DND-41 (cell line): Measurements from ENCODE around the gene CNDP2.

Experiments used
- ATAC-seq: fragments of 200-7000 bp; cut with Tn5 transposase; 3 replicates; pipeline ENCODE4 v1.9.1; 2021; ENCODE audit warnings: low read depth; ENCODE audit not compliant: insufficient read depth
- DNase-seq: peaks from one replicate; pipeline ENCODE4 v3.0.0-alpha.2; 2020
- H2AFZ ChIP-seq: 2 replicates; pipeline ENCODE4 v1.6.0; 2012; ENCODE audit warnings: low read depth, low read length
- H3K27ac ChIP-seq: 2 replicates; pipeline ENCODE4 v1.5.1; 2012; ENCODE audit warnings: low read length, inconsistent platforms
- H3K27me3 ChIP-seq: fragments of 200-600 bp; sonication (generic); 2 replicates; pipeline ENCODE4 v1.6.0; 2012; ENCODE audit warnings: low read length, mild to moderate bottlenecking, inconsistent platforms; ENCODE audit not compliant: insufficient read depth, poor library complexity
- H3K36me3 ChIP-seq: 2 replicates; pipeline ENCODE4 v1.5.1; 2012; ENCODE audit warnings: low read length, inconsistent platforms; ENCODE audit not compliant: insufficient read depth
- H3K4me1 ChIP-seq: 2 replicates; pipeline ENCODE4 v1.5.1; 2012; ENCODE audit warnings: mild to moderate bottlenecking, low read length; ENCODE audit not compliant: insufficient read depth
- H3K4me2 ChIP-seq: 2 replicates; pipeline ENCODE4 v1.6.0; 2012; ENCODE audit warnings: mild to moderate bottlenecking, moderate library complexity, low read length, inconsistent platforms; ENCODE audit not compliant: insufficient read depth
- H3K4me3 ChIP-seq, 2 experiments: fragments of 200-600 bp in 1 of 2; shearing (Covaris generic) in 1 of 2; 2 replicates each; pipeline ENCODE4 v1.5.1; 2012 to 2016; ENCODE audit warnings: inconsistent platforms in 2 of 2, low read length in 2 of 2, mild to moderate bottlenecking in 2 of 2, low read depth in 1 of 2, moderate library complexity in 1 of 2
- H3K79me2 ChIP-seq: 2 replicates; pipeline ENCODE4 v1.6.0; 2012; ENCODE audit warnings: low read length, inconsistent platforms; ENCODE audit not compliant: insufficient read depth
- H3K9ac ChIP-seq: 2 replicates; pipeline ENCODE4 v1.6.0; 2012; ENCODE audit warnings: low read depth, mild to moderate bottlenecking, inconsistent platforms, low read length, moderate library complexity
- H3K9me3 ChIP-seq: 2 replicates; pipeline ENCODE4 v1.5.1; 2012; ENCODE audit warnings: low read length, moderate library complexity, mild to moderate bottlenecking, inconsistent platforms; ENCODE audit not compliant: insufficient read depth, severe bottlenecking
- H4K20me1 ChIP-seq: 2 replicates; pipeline ENCODE4 v1.6.0; 2012; ENCODE audit warnings: low read length; ENCODE audit not compliant: insufficient read depth
- CTCF ChIP-seq: IDR thresholded peaks from 2 replicates; pipeline ENCODE4 v1.5.1; 2012; ENCODE audit warnings: borderline replicate concordance, low read length, moderate library complexity, mild to moderate bottlenecking; ENCODE audit not compliant: poor library complexity, severe bottlenecking; ENCODE audit errors: extremely low read depth
- EZH2 ChIP-seq: IDR thresholded peaks from 3 replicates; pipeline ENCODE4 v1.6.1; 2012; ENCODE audit warnings: borderline replicate concordance, low read depth, mild to moderate bottlenecking, moderate library complexity, low read length, inconsistent platforms; ENCODE audit not compliant: severe bottlenecking

CNDP2 gene

GRCh38 chr18:74550886-74551285 lies 54.7 kb downstream of the CNDP2 start:
- Histone ChIP-seq H3K4me3 (no peak overlapping the region), H2AFZ (no peak overlapping the region), H3K79me2 (no peaks in the 10 kb centered on the region), H3K36me3 (no peaks in the 10 kb centered on the region), H3K27me3 (no peaks in the 10 kb centered on the region), H3K4me1 (no peaks in the 10 kb centered on the region), H3K4me2 (no peak overlapping the region), H3K9me3 (peaks cover 4% of the 10 kb centered on the region), H4K20me1 (no peaks in the 10 kb centered on the region), H3K9ac (no peak overlapping the region), H3K27ac (no peak overlapping the region)
- no peak for DNase-seq
- TF ChIP-seq EZH2 = no peak
- no peak for TF ChIP-seq CTCF
- ATAC-seq = no peak

GRCh38 chr18:74551452-74551851 lies 55.3 kb downstream of the CNDP2 start:
- Histone ChIP-seq H3K4me3 (no peak overlapping the region), H3K4me2 (no peak overlapping the region), H2AFZ (no peak overlapping the region), H3K27ac (no peak overlapping the region), H3K9me3 (peaks cover 4% of the 10 kb centered on the region), H3K36me3 (no peaks in the 10 kb centered on the region), H3K9ac (no peak overlapping the region), H3K4me1 (no peaks in the 10 kb centered on the region), H3K79me2 (no peaks in the 10 kb centered on the region), H3K27me3 (peaks cover 1% of the 10 kb centered on the region), H4K20me1 (no peaks in the 10 kb centered on the region)
- no peak for ATAC-seq
- DNase-seq = no peak
- TF ChIP-seq CTCF = no peak
- TF ChIP-seq EZH2 = no peak

GRCh38 chr18:74551936-74552555 lies 55.9 kb downstream of the CNDP2 start:
- no peak overlapping the region for H3K27ac ChIP-seq
- ATAC-seq (peak; percentile 100), DNase-seq (peak; percentile 78)
- H3K79me2 ChIP-seq = no peaks in the 10 kb centered on the region
- no peak overlapping the region for H2AFZ ChIP-seq
- no peak overlapping the region for H3K9ac ChIP-seq
- H3K4me3 ChIP-seq = no peak overlapping the region
- no peaks in the 10 kb centered on the region for H3K4me1 ChIP-seq
- H3K27me3 ChIP-seq = peaks cover 3% of the 10 kb centered on the region
- TF ChIP-seq CTCF (peak; percentile 86), EZH2 (no peak)
- H3K9me3 ChIP-seq = peaks cover 4% of the 10 kb centered on the region
- no peaks in the 10 kb centered on the region for H4K20me1 ChIP-seq
- H3K4me2 ChIP-seq = no peak overlapping the region
- no peaks in the 10 kb centered on the region for H3K36me3 ChIP-seq
